ENCODE measurements around the gene FBRS. TPM values are rescaled to one million over a fixed set of nuclear protein-coding genes. Genes with fewer than 3 reads are reported as not detected.
"Not testable (repeated sequence)": the region's sequence is repeated elsewhere in the genome, so short reads cannot be mapped to it uniquely, and the experiment has no call there.

Gene FBRS
- total and polyA plus RNA-seq, 3 donors from 2014 or later = 140 to 302 (median 165) TPM

DNA sequence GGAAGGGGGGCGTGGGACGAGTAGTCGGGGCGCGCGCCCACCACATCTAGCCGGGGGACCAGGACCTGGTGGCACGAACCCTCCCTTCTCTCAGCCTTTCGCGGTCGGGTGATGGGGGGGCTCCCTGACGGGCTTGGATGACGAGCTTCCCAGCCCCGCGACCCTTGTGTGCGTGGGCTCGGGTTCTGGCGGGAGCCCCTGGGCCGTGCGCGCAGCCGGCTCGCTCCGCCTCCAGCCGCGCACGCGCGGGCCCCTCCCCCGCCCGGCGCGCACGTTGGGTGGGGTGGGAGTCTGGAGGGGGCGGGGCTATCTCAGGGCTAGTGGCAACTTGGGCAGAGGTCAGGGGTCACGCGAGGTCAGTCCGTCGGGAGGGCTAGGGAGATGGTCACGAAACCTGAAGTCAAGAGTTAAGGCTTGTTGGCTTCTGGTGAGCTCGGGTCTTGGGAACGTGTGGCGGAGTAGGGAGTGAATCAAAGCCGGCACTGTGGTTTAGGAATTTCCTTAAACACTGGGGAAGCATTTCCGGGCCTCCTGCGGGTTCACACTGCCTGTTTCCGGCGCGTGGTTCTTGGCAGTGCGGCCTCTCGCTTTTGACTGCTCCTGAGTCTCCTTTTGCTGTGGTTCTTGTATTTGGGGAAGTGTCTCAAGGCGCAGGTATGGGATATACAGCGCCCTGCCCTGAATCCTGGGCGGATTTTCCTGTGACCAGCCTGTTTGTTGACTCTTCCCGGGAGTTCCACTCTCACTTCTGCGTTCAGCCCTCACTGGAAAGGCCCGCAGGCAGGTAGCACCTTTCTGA, 40.8 kb downstream of the FBRS start, which contains the start of gene SRCAP:
Gene SRCAP, plus strand, starts transcription at position 356 of the 799 bp plus-strand sequence. CDS start 1,654 bp downstream, outside the sequence.
- Histone ChIP-seq H3K36me3 (ENCODE audit: low read depth, missing control alignments) (no peaks in the 10 kb centered on the region), H3K4me1 (peaks cover 17% of the 10 kb centered on the region), H3K27me3 (no peaks in the 10 kb centered on the region), H3K27ac (peak within 1 kb of the TSS; percentile 99), H3K9me3 (no peaks in the 10 kb centered on the region), H3K4me3 (peak within 1 kb of the TSS; percentile 87 to 100)
- DNase-seq = peak; percentile 95
- no peak for TF ChIP-seq POLR2A (IDR thresholded peaks at IDR 0.05)
- TF ChIP-seq, protein P1, sequence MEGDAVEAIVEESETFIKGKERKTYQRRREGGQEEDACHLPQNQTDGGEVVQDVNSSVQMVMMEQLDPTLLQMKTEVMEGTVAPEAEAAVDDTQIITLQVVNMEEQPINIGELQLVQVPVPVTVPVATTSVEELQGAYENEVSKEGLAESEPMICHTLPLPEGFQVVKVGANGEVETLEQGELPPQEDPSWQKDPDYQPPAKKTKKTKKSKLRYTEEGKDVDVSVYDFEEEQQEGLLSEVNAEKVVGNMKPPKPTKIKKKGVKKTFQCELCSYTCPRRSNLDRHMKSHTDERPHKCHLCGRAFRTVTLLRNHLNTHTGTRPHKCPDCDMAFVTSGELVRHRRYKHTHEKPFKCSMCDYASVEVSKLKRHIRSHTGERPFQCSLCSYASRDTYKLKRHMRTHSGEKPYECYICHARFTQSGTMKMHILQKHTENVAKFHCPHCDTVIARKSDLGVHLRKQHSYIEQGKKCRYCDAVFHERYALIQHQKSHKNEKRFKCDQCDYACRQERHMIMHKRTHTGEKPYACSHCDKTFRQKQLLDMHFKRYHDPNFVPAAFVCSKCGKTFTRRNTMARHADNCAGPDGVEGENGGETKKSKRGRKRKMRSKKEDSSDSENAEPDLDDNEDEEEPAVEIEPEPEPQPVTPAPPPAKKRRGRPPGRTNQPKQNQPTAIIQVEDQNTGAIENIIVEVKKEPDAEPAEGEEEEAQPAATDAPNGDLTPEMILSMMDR (IDR thresholded peaks at IDR 0.05) = no peak
- intact Hi-C loops (cut with DNase I; ENCODE audit: low total_unique reads) = no loop called here
- 1% methylated on average over 13 to 48 of the region's 57 CpGs for WGBS, 2 donors

DNA sequence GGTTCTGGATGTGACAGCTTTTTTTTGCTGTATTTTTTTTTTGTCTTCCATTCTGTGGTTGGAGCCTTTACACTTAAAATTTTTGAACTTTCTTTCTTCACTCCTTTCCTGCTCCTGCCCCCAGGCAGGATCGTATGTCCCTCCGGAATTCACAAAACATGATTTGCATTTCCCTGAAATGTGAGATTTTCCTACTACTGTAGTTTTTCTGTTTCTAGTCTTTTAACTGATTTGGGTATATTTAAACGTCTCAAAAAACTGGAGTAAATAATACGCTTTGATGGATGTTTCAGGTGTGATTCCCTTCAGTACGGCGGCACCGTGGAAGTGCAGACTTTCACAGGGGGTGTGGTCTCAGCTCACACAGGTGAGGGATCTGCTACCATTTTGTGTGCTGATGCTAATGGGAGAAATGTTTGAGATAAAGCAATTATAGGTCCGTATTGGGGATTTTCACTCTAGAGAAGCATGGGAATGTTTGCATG, 41.4 kb downstream of the FBRS start:
- no peaks in the 10 kb centered on the region for H3K36me3 ChIP-seq (ENCODE audit: low read depth, missing control alignments)
- peak overlapping the region; percentile 87 to 100 for H3K4me3 ChIP-seq
- 18 to 22% methylated on average over 8 of the region's 8 CpGs for WGBS, 2 donors
- TF ChIP-seq, protein P1 (IDR thresholded peaks at IDR 0.05) = no peak
- no peak for TF ChIP-seq POLR2A (IDR thresholded peaks at IDR 0.05)
- peak overlapping the region in 1 of 2 donors; percentile 99 for H3K27ac ChIP-seq
- H3K27me3 ChIP-seq = no peaks in the 10 kb centered on the region
- DNase-seq = no peak
- intact Hi-C loops (cut with DNase I; ENCODE audit: low total_unique reads) = no loop called here
- H3K4me1 ChIP-seq = peaks cover 17% of the 10 kb centered on the region
- H3K9me3 ChIP-seq = no peaks in the 10 kb centered on the region

DNA sequence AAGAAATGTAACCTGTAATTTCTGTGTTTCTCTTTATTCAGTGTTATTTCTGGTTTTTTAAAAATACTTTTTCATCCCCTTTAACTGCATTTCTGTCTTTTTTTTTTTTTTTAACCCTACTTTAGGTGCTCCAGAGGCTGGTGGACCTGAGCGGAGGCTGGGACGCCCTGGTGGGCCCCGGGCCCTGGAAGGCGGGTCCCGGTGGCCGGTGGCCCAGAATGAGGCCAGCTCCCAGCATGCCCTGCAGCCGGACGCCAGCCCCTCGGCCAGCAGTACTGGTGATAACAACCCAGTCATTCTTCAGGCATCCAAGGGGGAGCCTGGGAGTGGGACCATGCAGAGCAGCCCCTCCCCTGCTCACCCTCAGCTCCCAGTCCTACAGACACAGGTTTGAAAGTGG, 42.3 kb downstream of the FBRS start:
- no peaks in the 10 kb centered on the region for H3K27me3 ChIP-seq
- no peak for TF ChIP-seq POLR2A (IDR thresholded peaks at IDR 0.05)
- TF ChIP-seq, protein P1 (IDR thresholded peaks at IDR 0.05) = no peak
- no peaks in the 10 kb centered on the region for H3K36me3 ChIP-seq (ENCODE audit: low read depth, missing control alignments)
- no peak for DNase-seq
- no peaks in the 10 kb centered on the region for H3K9me3 ChIP-seq
- intact Hi-C loops (cut with DNase I; ENCODE audit: low total_unique reads) = no loop called here
- H3K4me3 ChIP-seq = no peak overlapping the region
- peaks cover 17% of the 10 kb centered on the region for H3K4me1 ChIP-seq
- 40% methylated on average over 9 of the region's 9 CpGs for WGBS, 2 donors
- H3K27ac ChIP-seq = no peak overlapping the region

DNA sequence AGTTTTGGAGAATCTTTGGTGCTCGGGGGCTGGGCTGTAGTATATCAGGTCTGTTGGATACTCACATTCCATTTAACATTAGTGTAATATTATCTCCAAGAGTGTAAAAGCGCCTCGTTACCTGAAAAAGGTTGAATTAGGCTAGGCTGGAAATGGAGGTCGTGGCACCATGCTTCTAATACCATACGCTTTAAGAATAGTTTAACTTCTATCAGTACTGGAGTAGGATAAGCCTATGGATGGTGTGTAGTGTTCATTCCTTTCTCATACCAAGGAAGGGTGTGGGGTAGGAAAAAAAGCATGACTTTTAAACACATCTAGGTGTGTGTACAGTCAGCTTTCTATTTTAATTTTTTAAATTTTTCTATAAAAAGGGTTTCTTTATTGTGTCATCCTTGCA, 42.7 kb downstream of the FBRS start:
- no peaks in the 10 kb centered on the region for H3K36me3 ChIP-seq (ENCODE audit: low read depth, missing control alignments)
- 85 to 89% methylated on average over 5 of the region's 5 CpGs for WGBS, 2 donors
- intact Hi-C loops (cut with DNase I; ENCODE audit: low total_unique reads) = no loop called here

DNA sequence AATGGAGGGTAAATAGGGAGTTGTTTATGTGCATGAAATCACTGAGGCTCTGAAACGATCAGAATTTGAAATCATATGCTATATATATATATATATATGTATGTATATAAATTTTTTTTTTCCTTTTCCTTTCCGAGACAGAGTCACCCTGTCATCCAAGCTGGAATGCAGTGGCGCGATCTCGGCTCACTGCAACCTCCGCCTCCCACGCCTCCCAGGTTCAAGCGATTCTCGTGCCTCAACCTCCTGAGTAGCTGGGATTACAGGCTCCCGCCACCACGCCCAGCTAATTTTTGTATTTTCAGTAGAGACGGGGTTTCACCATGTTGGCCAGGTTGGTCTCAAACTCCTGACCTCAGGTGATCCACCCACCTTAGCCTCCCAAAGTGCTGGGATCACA, 44.8 kb downstream of the FBRS start:
- peaks cover 12% of the 10 kb centered on the region for H3K4me1 ChIP-seq
- H3K9me3 ChIP-seq; H3K27ac ChIP-seq; H3K36me3 ChIP-seq (ENCODE audit: low read depth, missing control alignments); H3K4me3 ChIP-seq; intact Hi-C loops (cut with DNase I; ENCODE audit: low total_unique reads); H3K27me3 ChIP-seq; DNase-seq: not testable (repeated sequence)
- 89 to 91% methylated on average over 12 of the region's 12 CpGs for WGBS, 2 donors

More for the DNA sequence above, 42.7 kb downstream of the FBRS start:
- no peaks in the 10 kb centered on the region for H3K27me3 ChIP-seq
- no peak for TF ChIP-seq POLR2A (IDR thresholded peaks at IDR 0.05)
- TF ChIP-seq, protein P1 (IDR thresholded peaks at IDR 0.05) = no peak
- H3K27ac ChIP-seq = no peak overlapping the region
- no peak overlapping the region for H3K4me3 ChIP-seq
- H3K9me3 ChIP-seq = no peaks in the 10 kb centered on the region
- H3K4me1 ChIP-seq = peaks cover 17% of the 10 kb centered on the region
- DNase-seq = no peak

All from testis (tissue), 3 donors.